HG02571 (cell line): ENCODE results near the gene ZFP36L1.
"Not testable (repeated sequence)": the region's sequence is repeated elsewhere in the genome, so short reads cannot be mapped to it uniquely, and the experiment has no call there.

Experiments used
- ATAC-seq: cut with Tn5 transposase; IDR thresholded peaks from one replicate; pipeline ENCODE4 v1.9.1; 2021; ENCODE audit warnings: mild to moderate bottlenecking, moderate library complexity; ENCODE audit not compliant: unreplicated experiment

ZFP36L1 gene

GRCh38 chr14:68766299-68767247 lies 26.3 kb downstream of the ZFP36L1 start:
- no peak for ATAC-seq

GRCh38 chr14:68763843-68764242 lies 29.0 kb downstream of the ZFP36L1 start:
- ATAC-seq = not testable (repeated sequence)

- no peak for ATAC-seq
These were observed 29.7 kb downstream of the ZFP36L1 start for GRCh38 chr14:68762953-68763764.

GRCh38 chr14:68761391-68761790 lies 31.5 kb downstream of the ZFP36L1 start:
- no peak for ATAC-seq

GRCh38 chr14:68760761-68761160 lies 32.1 kb downstream of the ZFP36L1 start:
- ATAC-seq = no peak

- ATAC-seq = no peak
These were observed 32.9 kb downstream of the ZFP36L1 start for GRCh38 chr14:68759937-68760336.

- no peak for ATAC-seq
These were observed 33.8 kb downstream of the ZFP36L1 start for GRCh38 chr14:68759017-68759560.

- ATAC-seq = no peak
These were observed 34.6 kb downstream of the ZFP36L1 start for GRCh38 chr14:68758301-68758700.

- no peak for ATAC-seq
These were observed 35.2 kb downstream of the ZFP36L1 start for GRCh38 chr14:68757618-68758081.

GRCh38 chr14:68756734-68757133 lies 36.1 kb downstream of the ZFP36L1 start:
- no peak for ATAC-seq

- no peak for ATAC-seq
These were observed 36.8 kb downstream of the ZFP36L1 start for GRCh38 chr14:68756000-68756481.

GRCh38 chr14:68755016-68755353 lies 37.9 kb downstream of the ZFP36L1 start:
- ATAC-seq = no peak

GRCh38 chr14:68753690-68754089 lies 39.2 kb downstream of the ZFP36L1 start:
- no peak for ATAC-seq

- ATAC-seq = no peak
These were observed 40.4 kb downstream of the ZFP36L1 start for GRCh38 chr14:68752271-68753006.

GRCh38 chr14:68749487-68750475 lies 43.1 kb downstream of the ZFP36L1 start:
- no peak for ATAC-seq

- ATAC-seq = no peak
These were observed 44.2 kb downstream of the ZFP36L1 start for GRCh38 chr14:68748691-68749090.

GRCh38 chr14:68748260-68748659 lies 44.6 kb downstream of the ZFP36L1 start:
- ATAC-seq = no peak

GRCh38 chr14:68747393-68747792 lies 45.5 kb downstream of the ZFP36L1 start:
- ATAC-seq = no peak

- no peak for ATAC-seq
These were observed 48.3 kb downstream of the ZFP36L1 start for GRCh38 chr14:68744613-68745012.
